ENCODE results near the gene GFOD1. TPM values are rescaled to one million over a fixed set of nuclear protein-coding genes. Genes with fewer than 3 reads are reported as not detected.

Gene GFOD1
- total RNA-seq, 1 experiment from 2014 or later, result 6.1 TPM

DNA sequence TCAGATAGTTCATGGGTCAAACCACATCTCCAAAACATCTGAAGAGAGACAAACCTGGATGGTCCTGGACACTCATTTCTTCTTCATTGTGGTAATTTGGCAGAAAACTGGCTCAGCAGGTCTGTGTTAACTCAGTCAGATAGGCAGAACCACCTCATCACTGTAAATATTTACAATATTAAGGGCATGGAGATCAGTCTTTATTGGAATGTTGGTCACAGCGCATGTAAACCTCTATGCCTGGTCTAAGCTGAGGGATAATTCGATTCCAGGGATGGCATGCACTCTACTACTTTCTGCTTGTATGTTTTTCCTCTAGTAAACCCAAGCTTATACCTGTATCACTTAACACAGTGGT, 155.1 kb downstream of the GFOD1 start:
- Histone ChIP-seq H3K23ac (ENCODE audit: insufficient read length, low read depth, low read length) (no peak overlapping the region), H4K20me1 (ENCODE audit: control insufficient read depth, insufficient read depth, insufficient read length) (no peaks in the 10 kb centered on the region), H3K27me3 (ENCODE audit: insufficient read depth, low read length) (no peaks in the 10 kb centered on the region), H3K4me2 (ENCODE audit: insufficient read depth, insufficient read length, low read length) (no peak overlapping the region), H3K9me3 (ENCODE audit: control insufficient read depth, low read depth, low read length) (no peaks in the 10 kb centered on the region), H3K4ac (ENCODE audit: low read depth, low read length) (no peak overlapping the region), H3K14ac (ENCODE audit: insufficient read depth, low read length) (no peak overlapping the region), H2BK5ac (ENCODE audit: insufficient read length, low read length) (no peak overlapping the region), H4K5ac (ENCODE audit: insufficient read length, low read depth, low read length) (no peak overlapping the region), H2AFZ (ENCODE audit: low read length) (no peak overlapping the region), H3K79me1 (ENCODE audit: insufficient read depth, low read depth, low read length, poor library complexity, severe bottlenecking) (no peaks in the 10 kb centered on the region), H4K8ac (replicated peaks; ENCODE audit: insufficient read length, low read depth, low read length) (no peak overlapping the region), H3K18ac (ENCODE audit: insufficient read length, low read depth, low read length) (no peak overlapping the region), H4K91ac (ENCODE audit: insufficient read length, low read depth, low read length) (no peak overlapping the region), H2BK12ac (ENCODE audit: insufficient read length, low read depth, low read length) (no peak overlapping the region), H3K23me2 (ENCODE audit: insufficient read length, low read depth, low read length, poor library complexity, severe bottlenecking) (peaks cover 9% of the 10 kb centered on the region), H3K56ac (ENCODE audit: insufficient read length, low read depth, low read length) (no peak overlapping the region), H3T11ph (ENCODE audit: low read length) (no peak overlapping the region), H2BK15ac (ENCODE audit: low read depth, low read length) (no peak overlapping the region), H2BK120ac (ENCODE audit: low read depth, low read length, poor library complexity, severe bottlenecking) (no peak overlapping the region), H2BK20ac (ENCODE audit: low read depth, low read length, poor library complexity, severe bottlenecking) (no peak overlapping the region), H3K9ac (ENCODE audit: extremely low read depth, insufficient read length, low read length) (no peak overlapping the region), H3K27ac (ENCODE audit: insufficient read length, low read depth, low read length) (no peak overlapping the region), H3K79me2 (ENCODE audit: insufficient read depth, low read length) (no peaks in the 10 kb centered on the region), H2AK5ac (ENCODE audit: insufficient read length, low read length) (no peak overlapping the region), H3K4me1 (ENCODE audit: insufficient read depth, low read length) (peaks cover 3% of the 10 kb centered on the region)
- no peak overlapping the region for H3K4me3 Mint-ChIP-seq
- H3K27me3 Mint-ChIP-seq (ENCODE audit: low read depth), result no peaks in the 10 kb centered on the region
- WGBS (ENCODE audit: extremely low coverage, insufficient read length, low lambda C conversion rate), result no CpG with 5 or more reads among the region's 2 CpGs
- no peak overlapping the region for H3K27ac Mint-ChIP-seq
- peaks cover 12 to 17% of the 10 kb centered on the region in 2 experiments for H3K4me1 Mint-ChIP-seq
- H3K36me3 Mint-ChIP-seq (ENCODE audit: insufficient read depth in 1 of 3, low read depth in 3 of 3), result no peaks in the 10 kb centered on the region; a peak in 1 of 7 replicates
- TF ChIP-seq, protein P1, sequence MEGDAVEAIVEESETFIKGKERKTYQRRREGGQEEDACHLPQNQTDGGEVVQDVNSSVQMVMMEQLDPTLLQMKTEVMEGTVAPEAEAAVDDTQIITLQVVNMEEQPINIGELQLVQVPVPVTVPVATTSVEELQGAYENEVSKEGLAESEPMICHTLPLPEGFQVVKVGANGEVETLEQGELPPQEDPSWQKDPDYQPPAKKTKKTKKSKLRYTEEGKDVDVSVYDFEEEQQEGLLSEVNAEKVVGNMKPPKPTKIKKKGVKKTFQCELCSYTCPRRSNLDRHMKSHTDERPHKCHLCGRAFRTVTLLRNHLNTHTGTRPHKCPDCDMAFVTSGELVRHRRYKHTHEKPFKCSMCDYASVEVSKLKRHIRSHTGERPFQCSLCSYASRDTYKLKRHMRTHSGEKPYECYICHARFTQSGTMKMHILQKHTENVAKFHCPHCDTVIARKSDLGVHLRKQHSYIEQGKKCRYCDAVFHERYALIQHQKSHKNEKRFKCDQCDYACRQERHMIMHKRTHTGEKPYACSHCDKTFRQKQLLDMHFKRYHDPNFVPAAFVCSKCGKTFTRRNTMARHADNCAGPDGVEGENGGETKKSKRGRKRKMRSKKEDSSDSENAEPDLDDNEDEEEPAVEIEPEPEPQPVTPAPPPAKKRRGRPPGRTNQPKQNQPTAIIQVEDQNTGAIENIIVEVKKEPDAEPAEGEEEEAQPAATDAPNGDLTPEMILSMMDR (conservative IDR thresholded peaks at IDR 0.05), result no peak
- H3K9me3 Mint-ChIP-seq, result no peaks in the 10 kb centered on the region
- DNase-seq, result no peak
